NCI-H2107 treated with DMSO at 0.1 percent for 48 hours (cell line): ENCODE results near the gene LY6G6F.

ENCODE experiments used
- DNase-seq: peaks from one replicate; lab custom pipeline; 2025; ENCODE audit not compliant: unreplicated experiment; lab: John Stamatoyannopoulos, UW

LY6G6F gene

GRCh38 chr6:31676904-31677303 is 29.8 kb upstream of the LY6G6F start:
- no peak for DNase-seq

GRCh38 chr6:31677955-31678354 is 28.7 kb upstream of the LY6G6F start:
- no peak for DNase-seq

GRCh38 chr6:31680226-31681134 is 26.2 kb upstream of the LY6G6F start, which contains the start of gene LY6G5C:
Gene LY6G5C, minus strand, starts transcription at chr6:31681067. Its CDS starts 694 bp downstream, at chr6:31680373.
- DNase-seq = peak; percentile 46

- peak; percentile 21 for DNase-seq
Observed at GRCh38 chr6:31681135-31681671, 25.5 kb upstream of the LY6G6F start.

- no peak for DNase-seq
Observed at GRCh38 chr6:31683591-31683990, 23.1 kb upstream of the LY6G6F start.

GRCh38 chr6:31686483-31686882 is 20.2 kb upstream of the LY6G6F start:
- no peak for DNase-seq

GRCh38 chr6:31687321-31687720 is 19.3 kb upstream of the LY6G6F start:
- DNase-seq = no peak

GRCh38 chr6:31687860-31688693 is 18.6 kb upstream of the LY6G6F start:
- DNase-seq = no peak

- DNase-seq = no peak
Observed at GRCh38 chr6:31689249-31690110, 17.2 kb upstream of the LY6G6F start.

- DNase-seq = no peak
Observed at GRCh38 chr6:31690231-31691077, 16.2 kb upstream of the LY6G6F start.

GRCh38 chr6:31691078-31691463 is 15.6 kb upstream of the LY6G6F start:
- DNase-seq = no peak

- no peak for DNase-seq
Observed at GRCh38 chr6:31691564-31692108, 15.0 kb upstream of the LY6G6F start.

GRCh38 chr6:31692353-31692752 is 14.3 kb upstream of the LY6G6F start:
- DNase-seq = no peak

GRCh38 chr6:31692886-31693285 is 13.8 kb upstream of the LY6G6F start:
- DNase-seq = no peak

- DNase-seq = no peak
Observed at GRCh38 chr6:31693535-31693934, 13.1 kb upstream of the LY6G6F start.

- DNase-seq = peak; percentile 17
Observed at GRCh38 chr6:31697555-31697954, 9.1 kb upstream of the LY6G6F start.

- no peak for DNase-seq
Observed at GRCh38 chr6:31700740-31701401, 5.8 kb upstream of the LY6G6F start.

- DNase-seq = peak; percentile 17
Observed at GRCh38 chr6:31701666-31702404, 4.8 kb upstream of the LY6G6F start.
